NT2/D1 (cell line): ENCODE measurements around the gene MYO1A.

Experiments used
- DNase-seq: peaks from one replicate; pipeline ENCODE4 v3.0.0-alpha.2; 2011; ENCODE audit warnings: low read depth, low spot score
- H3K27me3 ChIP-seq: 2 replicates; pipeline ENCODE4 v1.6.0; 2011; ENCODE audit warnings: mild to moderate bottlenecking; ENCODE audit not compliant: insufficient read length, insufficient read depth
- H3K36me3 ChIP-seq: 2 replicates; pipeline ENCODE4 v1.6.1; 2011; ENCODE audit warnings: mild to moderate bottlenecking, low read length, mixed read lengths; ENCODE audit not compliant: insufficient read depth, insufficient read length
- H3K4me1 ChIP-seq: 2 replicates; pipeline ENCODE4 v1.5.1; 2011; ENCODE audit not compliant: insufficient read depth, insufficient read length
- H3K4me3 ChIP-seq: 2 replicates; pipeline ENCODE4 v1.5.1; 2011; ENCODE audit warnings: low read depth; ENCODE audit not compliant: insufficient read length
- H3K9ac ChIP-seq: 2 replicates; pipeline ENCODE4 v1.6.0; 2011; ENCODE audit warnings: low read depth; ENCODE audit not compliant: insufficient read length
- H3K9me3 ChIP-seq: 2 replicates; pipeline ENCODE4 v1.5.1; 2011; ENCODE audit warnings: mild to moderate bottlenecking, low read length; ENCODE audit not compliant: insufficient read depth
- SUZ12 ChIP-seq: IDR thresholded peaks from 2 replicates; pipeline ENCODE4 v1.6.1; 2011; ENCODE audit not compliant: insufficient read length, insufficient read depth; ENCODE audit errors: extremely low read depth
- YY1 ChIP-seq: IDR thresholded peaks from 2 replicates; pipeline ENCODE4 v1.6.1; 2011; ENCODE audit not compliant: insufficient read length, insufficient read depth
- ZNF274 ChIP-seq: IDR thresholded peaks from 2 replicates; pipeline ENCODE4 v1.6.1; 2011; ENCODE audit warnings: mild to moderate bottlenecking, low read depth, low read length

The MYO1A gene

GRCh38 chr12:57049890-57050289, at the start of gene MYO1A:
TSS of gene MYO1A (minus strand) at chr12:57050129. CDS start at chr12:57048323, 1,806 bp downstream.
- Histone ChIP-seq H3K4me1 (no peaks in the 10 kb centered on the region), H3K9me3 (no peaks in the 10 kb centered on the region), H3K36me3 (no peaks in the 10 kb centered on the region), H3K9ac (no peak within 1 kb of the TSS), H3K27me3 (no peaks in the 10 kb centered on the region), H3K4me3 (no peak within 1 kb of the TSS)
- no peak for DNase-seq
- TF ChIP-seq YY1 (no peak), ZNF274 (no peak), SUZ12 (no peak)

- no peaks in the 10 kb centered on the region for H3K9me3 ChIP-seq
- no peak for DNase-seq
- H3K36me3 ChIP-seq = peaks cover 85% of the 10 kb centered on the region
- no peak overlapping the region for H3K9ac ChIP-seq
- no peak for TF ChIP-seq SUZ12
- no peak for TF ChIP-seq YY1
- TF ChIP-seq ZNF274 = no peak
- H3K4me3 ChIP-seq = no peak overlapping the region
- H3K4me1 ChIP-seq = peaks cover 21% of the 10 kb centered on the region
- no peaks in the 10 kb centered on the region for H3K27me3 ChIP-seq
Observed at GRCh38 chr12:57099047-57099714, 49.3 kb upstream of the MYO1A start.

- DNase-seq = no peak
- H3K4me3 ChIP-seq = no peak overlapping the region
- peaks cover 81% of the 10 kb centered on the region for H3K36me3 ChIP-seq
- no peaks in the 10 kb centered on the region for H3K27me3 ChIP-seq
- TF ChIP-seq YY1 = no peak
- no peak for TF ChIP-seq SUZ12
- TF ChIP-seq ZNF274 = no peak
- H3K4me1 ChIP-seq = peaks cover 24% of the 10 kb centered on the region
- H3K9me3 ChIP-seq = no peaks in the 10 kb centered on the region
- H3K9ac ChIP-seq = no peak overlapping the region
Observed at GRCh38 chr12:57098546-57098945, 48.6 kb upstream of the MYO1A start.

GRCh38 chr12:57097554-57097835, 47.6 kb upstream of the MYO1A start:
- H3K27me3 ChIP-seq = no peaks in the 10 kb centered on the region
- H3K36me3 ChIP-seq = peaks cover 86% of the 10 kb centered on the region
- TF ChIP-seq SUZ12 = no peak
- no peak for TF ChIP-seq ZNF274
- TF ChIP-seq YY1 = no peak
- DNase-seq = no peak
- no peak overlapping the region for H3K9ac ChIP-seq
- H3K4me3 ChIP-seq = no peak overlapping the region
- peaks cover 28% of the 10 kb centered on the region for H3K4me1 ChIP-seq
- H3K9me3 ChIP-seq = no peaks in the 10 kb centered on the region

GRCh38 chr12:57096748-57097553, 47.0 kb upstream of the MYO1A start:
- no peak overlapping the region for H3K4me3 ChIP-seq
- peaks cover 86% of the 10 kb centered on the region for H3K36me3 ChIP-seq
- DNase-seq = no peak
- no peaks in the 10 kb centered on the region for H3K27me3 ChIP-seq
- H3K9ac ChIP-seq = no peak overlapping the region
- no peaks in the 10 kb centered on the region for H3K9me3 ChIP-seq
- H3K4me1 ChIP-seq = peaks cover 23% of the 10 kb centered on the region
- TF ChIP-seq ZNF274 (no peak), YY1 (no peak), SUZ12 (no peak)

- H3K4me3 ChIP-seq = no peak overlapping the region
- H3K4me1 ChIP-seq = peaks cover 26% of the 10 kb centered on the region
- TF ChIP-seq ZNF274 = no peak
- TF ChIP-seq YY1 = no peak
- TF ChIP-seq SUZ12 = no peak
- H3K9ac ChIP-seq = no peak overlapping the region
- no peaks in the 10 kb centered on the region for H3K9me3 ChIP-seq
- no peak for DNase-seq
- no peaks in the 10 kb centered on the region for H3K27me3 ChIP-seq
- H3K36me3 ChIP-seq = peaks cover 91% of the 10 kb centered on the region
Observed at GRCh38 chr12:57096099-57096572, 46.2 kb upstream of the MYO1A start.

GRCh38 chr12:57095440-57095839, 45.5 kb upstream of the MYO1A start:
- H3K36me3 ChIP-seq = peaks cover 96% of the 10 kb centered on the region
- no peaks in the 10 kb centered on the region for H3K9me3 ChIP-seq
- peak overlapping the region; percentile 50 for H3K9ac ChIP-seq
- peaks cover 33% of the 10 kb centered on the region for H3K4me1 ChIP-seq
- no peak for DNase-seq
- no peaks in the 10 kb centered on the region for H3K27me3 ChIP-seq
- H3K4me3 ChIP-seq = no peak overlapping the region
- TF ChIP-seq YY1 = no peak
- no peak for TF ChIP-seq SUZ12
